GM12891 (cell line): Measurements from ENCODE around the gene BNC2.

Experiments used
- POLR2A ChIP-seq: IDR thresholded peaks from 2 replicates; pipeline ENCODE4 v1.6.1; 2011; ENCODE audit warnings: low read depth, low read length, control low read depth
- POLR2AphosphoS5 ChIP-seq: IDR thresholded peaks from 2 replicates; pipeline ENCODE4 v1.6.1; 2011; ENCODE audit warnings: low read depth, low read length, control low read depth
- TAF1 ChIP-seq: IDR thresholded peaks from 2 replicates; pipeline ENCODE4 v1.6.1; 2011; ENCODE audit warnings: low read depth, low read length, control low read depth

DNA sequence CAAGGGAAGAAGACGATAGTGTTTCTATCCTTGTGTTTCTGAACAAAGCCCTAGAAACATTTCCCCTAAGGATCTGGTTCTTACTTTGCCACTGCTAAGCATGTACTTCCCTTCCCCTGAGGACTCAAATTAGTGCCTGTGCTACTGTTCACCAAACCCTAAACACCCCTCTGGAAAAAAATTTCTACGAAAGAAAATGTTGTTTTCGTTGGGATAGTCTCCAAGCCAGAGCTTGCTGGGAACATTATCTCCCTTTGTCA, 294.6 kb downstream of the BNC2 start:
- TF ChIP-seq POLR2A (no peak), TAF1 (no peak), POLR2AphosphoS5 (no peak)
